DMS114 treated with DMSO at 0.1 percent for 48 hours (cell line): ENCODE results near the gene SLC43A3.
"Not testable (repeated sequence)": the region's sequence is repeated elsewhere in the genome, so short reads cannot be mapped to it uniquely, and the experiment has no call there.

Source experiments
- DNase-seq: peaks from one replicate; lab custom pipeline; 2025; ENCODE audit not compliant: unreplicated experiment; lab: John Stamatoyannopoulos, UW

SLC43A3 gene

GRCh38 chr11:57387289-57388030 is 39.5 kb downstream of the SLC43A3 start:
- no peak for DNase-seq

GRCh38 chr11:57386178-57386940 is 40.6 kb downstream of the SLC43A3 start:
- no peak for DNase-seq

GRCh38 chr11:57380975-57381374 is 45.9 kb downstream of the SLC43A3 start, which contains the start of gene PRG3:
Gene PRG3 (minus strand): TSS chr11:57381150. CDS start chr11:57380708, 442 bp downstream.
- DNase-seq = no peak

- no peak for DNase-seq
Observed at GRCh38 chr11:57379732-57380131, 47.2 kb downstream of the SLC43A3 start.

GRCh38 chr11:57378186-57378585 is 48.7 kb downstream of the SLC43A3 start:
- no peak for DNase-seq

- DNase-seq = no peak
Observed at GRCh38 chr11:57377107-57377506, 49.8 kb downstream of the SLC43A3 start.

GRCh38 chr11:57376095-57377090 is 50.5 kb downstream of the SLC43A3 start:
- no peak for DNase-seq

GRCh38 chr11:57375490-57375889 is 51.4 kb downstream of the SLC43A3 start:
- no peak for DNase-seq

GRCh38 chr11:57374966-57375365 is 52.0 kb downstream of the SLC43A3 start:
- DNase-seq = no peak

- DNase-seq = no peak
Observed at GRCh38 chr11:57373146-57373545, 53.8 kb downstream of the SLC43A3 start.

GRCh38 chr11:57370941-57371340 is 56.0 kb downstream of the SLC43A3 start:
- no peak for DNase-seq

GRCh38 chr11:57370251-57370650 is 56.7 kb downstream of the SLC43A3 start:
- no peak for DNase-seq

- DNase-seq = no peak
Observed at GRCh38 chr11:57368845-57369232, 58.1 kb downstream of the SLC43A3 start.

- no peak for DNase-seq
Observed at GRCh38 chr11:57368106-57368844, 58.6 kb downstream of the SLC43A3 start.

- DNase-seq = no peak
Observed at GRCh38 chr11:57364851-57365660, 61.9 kb downstream of the SLC43A3 start.

GRCh38 chr11:57363131-57364080 is 63.5 kb downstream of the SLC43A3 start:
- no peak for DNase-seq

- no peak for DNase-seq
Observed at GRCh38 chr11:57361926-57362325, 65.0 kb downstream of the SLC43A3 start.

GRCh38 chr11:57361420-57361819 is 65.5 kb downstream of the SLC43A3 start:
- DNase-seq = not testable (repeated sequence)
